Measurements from ENCODE around the gene CCDC33. TPM values are rescaled to one million over a fixed set of nuclear protein-coding genes. Genes with fewer than 3 reads are reported as not detected.

The CCDC33 gene
- total RNA-seq, 4 donors from 2014 or later = 0.40 TPM; not detected in 3

DNA sequence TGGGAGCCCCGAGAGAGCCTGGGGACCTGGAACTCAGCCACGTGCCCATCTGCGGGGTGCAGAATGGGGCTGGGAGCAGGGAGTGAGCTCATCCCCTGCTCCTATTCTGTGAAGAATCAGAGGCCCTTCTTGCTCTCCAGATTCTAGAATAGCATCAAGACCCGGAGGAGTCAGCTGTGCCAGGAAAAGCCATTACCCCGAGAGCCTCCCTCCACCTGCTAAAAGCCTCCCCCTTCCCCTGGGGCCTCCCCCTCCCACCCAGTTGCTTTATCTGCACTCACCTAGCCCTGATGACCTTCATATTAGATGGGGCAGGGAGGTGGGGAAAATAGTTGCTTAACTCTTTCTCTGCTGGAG, 23.1 kb downstream of the CCDC33 start:
- H3K4me3 ChIP-seq = no peak overlapping the region
- no peaks in the 10 kb centered on the region for H3K9me3 ChIP-seq
- TF ChIP-seq, protein P1, sequence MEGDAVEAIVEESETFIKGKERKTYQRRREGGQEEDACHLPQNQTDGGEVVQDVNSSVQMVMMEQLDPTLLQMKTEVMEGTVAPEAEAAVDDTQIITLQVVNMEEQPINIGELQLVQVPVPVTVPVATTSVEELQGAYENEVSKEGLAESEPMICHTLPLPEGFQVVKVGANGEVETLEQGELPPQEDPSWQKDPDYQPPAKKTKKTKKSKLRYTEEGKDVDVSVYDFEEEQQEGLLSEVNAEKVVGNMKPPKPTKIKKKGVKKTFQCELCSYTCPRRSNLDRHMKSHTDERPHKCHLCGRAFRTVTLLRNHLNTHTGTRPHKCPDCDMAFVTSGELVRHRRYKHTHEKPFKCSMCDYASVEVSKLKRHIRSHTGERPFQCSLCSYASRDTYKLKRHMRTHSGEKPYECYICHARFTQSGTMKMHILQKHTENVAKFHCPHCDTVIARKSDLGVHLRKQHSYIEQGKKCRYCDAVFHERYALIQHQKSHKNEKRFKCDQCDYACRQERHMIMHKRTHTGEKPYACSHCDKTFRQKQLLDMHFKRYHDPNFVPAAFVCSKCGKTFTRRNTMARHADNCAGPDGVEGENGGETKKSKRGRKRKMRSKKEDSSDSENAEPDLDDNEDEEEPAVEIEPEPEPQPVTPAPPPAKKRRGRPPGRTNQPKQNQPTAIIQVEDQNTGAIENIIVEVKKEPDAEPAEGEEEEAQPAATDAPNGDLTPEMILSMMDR (IDR thresholded peaks at IDR 0.05) = no peak
- TF ChIP-seq POLR2A (IDR thresholded peaks at IDR 0.05) = no peak
- no peaks in the 10 kb centered on the region for H3K27me3 ChIP-seq
- H3K36me3 ChIP-seq = no peaks in the 10 kb centered on the region
- H3K4me1 ChIP-seq = no peaks in the 10 kb centered on the region
- DNase-seq = no peak
- H3K27ac ChIP-seq = no peak overlapping the region

DNA sequence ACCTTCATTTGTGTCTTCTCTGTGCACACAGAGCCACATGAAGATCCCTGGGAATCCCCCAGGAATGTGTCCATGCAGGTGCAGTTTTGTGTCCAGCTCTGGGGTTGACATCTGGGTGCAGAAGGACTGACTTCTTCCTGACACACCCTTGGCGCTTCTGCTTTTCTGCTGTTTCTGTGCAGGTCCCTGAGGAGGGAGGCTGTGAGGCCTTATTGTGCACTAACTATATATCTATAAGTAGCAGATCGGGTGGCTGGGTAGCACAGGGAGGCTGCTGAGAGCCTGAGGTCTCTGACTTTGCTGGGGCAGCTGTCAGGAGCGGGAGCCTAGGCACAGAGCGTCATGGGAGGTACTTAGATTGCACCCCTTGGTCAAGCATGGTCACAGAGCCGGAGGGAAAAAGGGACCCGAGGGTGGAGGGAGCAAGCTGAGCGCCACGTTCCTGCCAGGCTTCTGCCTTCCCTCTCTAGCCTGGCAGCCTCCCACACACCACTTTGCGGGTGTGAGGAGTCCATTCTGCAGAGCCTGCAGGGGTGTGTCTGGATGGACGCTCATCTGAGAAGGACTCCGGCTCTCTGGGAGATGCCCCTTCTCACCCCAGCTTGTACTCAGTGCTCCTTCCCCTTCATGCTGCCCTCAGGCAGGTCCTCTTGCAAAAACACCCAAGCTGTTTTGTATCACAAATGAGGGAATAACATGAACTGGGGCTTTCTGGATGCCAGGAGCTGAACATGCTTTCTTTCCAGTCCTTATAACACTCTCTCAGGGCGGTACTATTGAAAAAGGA, 23.9 kb downstream of the CCDC33 start:
- Histone ChIP-seq H3K4me1 (no peaks in the 10 kb centered on the region), H3K4me3 (no peak overlapping the region), H3K9me3 (no peaks in the 10 kb centered on the region), H3K27me3 (no peaks in the 10 kb centered on the region), H3K27ac (no peak overlapping the region), H3K36me3 (no peaks in the 10 kb centered on the region)
- TF ChIP-seq, protein P1 (IDR thresholded peaks at IDR 0.05) = no peak
- TF ChIP-seq POLR2A (IDR thresholded peaks at IDR 0.05) = no peak
- no peak for DNase-seq

DNA sequence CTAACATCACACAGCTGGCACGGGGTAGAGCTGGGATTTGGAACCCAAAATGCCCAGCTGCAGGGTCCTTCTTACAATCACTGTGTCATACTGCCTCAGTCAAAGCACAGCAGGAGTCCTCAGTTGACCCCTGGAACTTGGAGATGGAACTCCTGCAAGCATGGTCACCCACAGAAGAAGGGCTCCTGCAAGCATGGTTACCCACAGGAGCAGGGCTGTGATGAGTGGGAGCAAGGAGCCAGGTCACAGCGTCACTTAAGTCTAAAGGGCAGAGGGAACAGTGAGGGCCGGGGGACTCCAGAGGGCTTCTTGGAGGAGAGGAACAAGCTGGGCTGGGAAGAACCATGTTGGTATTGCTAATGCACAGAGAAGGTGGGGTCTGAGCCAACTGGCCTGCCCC, 24.9 kb downstream of the CCDC33 start:
- DNase-seq = no peak
- Histone ChIP-seq H3K36me3 (no peaks in the 10 kb centered on the region), H3K27me3 (no peaks in the 10 kb centered on the region), H3K9me3 (no peaks in the 10 kb centered on the region), H3K4me1 (no peaks in the 10 kb centered on the region), H3K4me3 (no peak overlapping the region), H3K27ac (no peak overlapping the region)
- TF ChIP-seq, protein P1 (IDR thresholded peaks at IDR 0.05) = no peak
- TF ChIP-seq POLR2A (IDR thresholded peaks at IDR 0.05) = no peak

DNA sequence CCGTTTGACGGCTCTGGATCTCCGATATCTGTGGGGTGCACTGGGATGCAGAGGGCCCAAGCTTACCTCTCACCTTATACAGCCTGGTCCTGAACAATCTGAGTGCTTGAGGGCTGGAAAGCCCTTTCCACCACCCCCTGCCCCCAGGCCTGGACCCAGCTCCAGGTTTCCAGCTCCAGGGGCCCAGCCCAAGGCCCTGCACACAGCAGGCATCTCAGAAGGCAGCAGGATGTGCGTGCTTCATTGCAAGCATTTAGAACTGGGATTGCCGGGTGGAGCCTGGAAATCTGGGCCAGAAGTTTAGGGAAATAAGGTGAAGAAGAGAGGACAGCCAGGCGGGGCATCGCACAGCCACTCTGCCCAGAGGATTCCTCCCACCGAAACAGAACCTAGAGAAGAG, 25.6 kb downstream of the CCDC33 start:
- Histone ChIP-seq H3K9me3 (no peaks in the 10 kb centered on the region), H3K27ac (no peak overlapping the region), H3K36me3 (no peaks in the 10 kb centered on the region), H3K4me1 (no peaks in the 10 kb centered on the region), H3K4me3 (no peak overlapping the region), H3K27me3 (no peaks in the 10 kb centered on the region)
- TF ChIP-seq, protein P1 (IDR thresholded peaks at IDR 0.05) = no peak
- TF ChIP-seq POLR2A (IDR thresholded peaks at IDR 0.05) = no peak
- DNase-seq = no peak

DNA sequence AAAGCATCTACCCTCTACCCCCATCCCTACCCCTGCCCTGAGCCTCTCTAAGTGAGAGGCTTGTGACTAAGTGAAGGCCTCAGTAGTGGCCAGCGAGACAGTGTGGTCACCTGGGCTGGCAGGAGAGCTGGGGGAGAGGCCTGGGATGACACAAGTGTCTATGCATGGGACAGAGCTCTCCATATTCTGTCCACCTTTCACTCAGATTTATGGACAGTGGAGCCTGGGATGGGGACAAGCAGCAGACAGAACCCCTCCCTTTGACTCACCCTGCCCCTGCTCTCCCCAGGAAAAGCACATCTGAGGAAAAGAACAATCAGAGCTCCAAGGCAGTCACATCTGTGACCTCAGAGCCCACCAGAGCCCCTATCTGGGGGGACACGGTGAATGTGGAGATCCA, 26.0 kb downstream of the CCDC33 start:
- Histone ChIP-seq H3K4me1 (no peaks in the 10 kb centered on the region), H3K4me3 (no peak overlapping the region), H3K27me3 (no peaks in the 10 kb centered on the region), H3K27ac (no peak overlapping the region), H3K9me3 (no peaks in the 10 kb centered on the region), H3K36me3 (no peaks in the 10 kb centered on the region)
- no peak for DNase-seq
- TF ChIP-seq, protein P1 (IDR thresholded peaks at IDR 0.05) = no peak
- no peak for TF ChIP-seq POLR2A (IDR thresholded peaks at IDR 0.05)
